ENCODE results near the gene TRIM7.

DNA sequence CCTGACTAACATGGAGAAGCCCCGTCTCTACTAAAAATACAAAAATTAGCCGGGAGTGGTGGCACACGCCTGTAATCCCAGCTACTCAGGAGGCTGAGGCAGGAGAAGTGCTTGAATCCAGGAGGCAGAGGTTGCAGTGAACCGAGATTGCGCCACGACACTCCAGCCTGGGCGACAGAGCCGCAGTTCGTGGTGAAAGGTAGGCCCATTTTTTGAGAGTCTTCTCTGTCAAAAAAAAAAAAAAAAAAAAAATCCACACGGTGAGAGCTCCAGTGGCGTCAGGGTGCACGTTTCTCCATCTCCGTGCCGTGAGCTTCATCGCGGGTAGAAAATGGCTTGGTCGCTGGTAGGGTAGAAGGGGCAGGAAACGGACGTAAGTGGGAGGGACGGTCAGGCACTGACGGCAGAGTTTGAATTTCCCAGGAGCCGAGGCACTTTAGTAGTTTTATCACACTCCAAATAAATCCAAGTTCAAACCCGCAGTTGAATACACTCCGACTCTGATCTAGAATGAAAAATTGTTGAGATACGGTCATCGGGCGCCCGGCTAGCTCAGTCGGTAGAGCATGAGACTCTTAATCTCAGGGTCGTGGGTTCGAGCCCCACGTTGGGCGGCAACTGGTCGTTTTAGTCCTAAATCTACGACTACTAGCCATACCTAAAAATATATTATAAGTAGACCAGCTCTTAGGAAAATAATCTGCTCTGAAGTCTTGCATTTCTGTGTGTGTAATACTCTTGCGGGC lies 2.4 kb upstream of the TRIM7 start:
- no peak for TF ChIP-seq CTCF (IDR thresholded peaks at IDR 0.05; ENCODE audit: low read depth, low read length)
- TF ChIP-seq MAX (IDR thresholded peaks at IDR 0.05; ENCODE audit: low read depth, low read length) = 0 out of 2 replicates have a peak, but pooled peaks have one; percentile 15

Measured in NB4 (cell line).